Keratinocyte (primary cell): ENCODE data around the gene RNF145. TPM values are rescaled to one million over a fixed set of nuclear protein-coding genes. Genes with fewer than 3 reads are reported as not detected.
A peak's percentile ranks its signal among the peaks of the same experiment; 100 is the strongest.

ENCODE experiments used
- DNase-seq: peaks from one replicate; pipeline ENCODE4 v3.0.0-alpha.2; 2011; ENCODE audit warnings: low read depth, missing footprints, low spot score
- FAIRE-seq: peaks from 2 replicates; lab custom pipeline; 2011; peaks lifted over from hg19 to GRCh38; lab: Jason Lieb, UNC
- H2AFZ ChIP-seq: 2 replicates; pipeline ENCODE4 v1.6.0; 2012; ENCODE audit warnings: low read length, control low read depth, inconsistent platforms; ENCODE audit not compliant: control insufficient read depth
- H3K27ac ChIP-seq: 2 replicates; pipeline ENCODE4 v1.5.1; 2011; ENCODE audit warnings: low read length; ENCODE audit not compliant: control insufficient read depth, insufficient read depth
- H3K27me3 ChIP-seq: 3 replicates; pipeline ENCODE4 v1.6.0; 2011; ENCODE audit warnings: low read length; ENCODE audit not compliant: control insufficient read depth, insufficient read depth; ENCODE audit errors: extremely low read depth
- H3K36me3 ChIP-seq, 2 experiments: 2 replicates in 1 of 2; 3 replicates in 1 of 2; pipeline ENCODE4 v1.5.1; 2011; ENCODE audit warnings: low read length in 2 of 2, mild to moderate bottlenecking in 1 of 2; ENCODE audit not compliant: control insufficient read depth in 2 of 2, insufficient read depth in 2 of 2; ENCODE audit errors: extremely low read depth in 1 of 2
- H3K4me1 ChIP-seq: 3 replicates; pipeline ENCODE4 v1.5.1; 2011; ENCODE audit warnings: low read length; ENCODE audit not compliant: control insufficient read depth, insufficient read depth; ENCODE audit errors: extremely low read depth
- H3K4me2 ChIP-seq: 3 replicates; pipeline ENCODE4 v1.6.0; 2011; ENCODE audit warnings: low read depth, low read length; ENCODE audit not compliant: control insufficient read depth, insufficient read depth; ENCODE audit errors: extremely low read depth
- H3K4me3 ChIP-seq, 3 experiments: fragments of 200-600 bp in 1 of 3; sonication (generic) in 1 of 3; 2 replicates in 2 of 3; 3 replicates in 1 of 3; pipeline ENCODE4 v1.5.1; 2011 to 2016; ENCODE audit warnings: low read length in 3 of 3, mild to moderate bottlenecking in 3 of 3, control low read depth in 2 of 3, inconsistent platforms in 1 of 3, low read depth in 1 of 3, mixed read lengths in 1 of 3, mixed run types in 1 of 3, moderate library complexity in 1 of 3; ENCODE audit not compliant: control insufficient read depth in 2 of 3, insufficient read depth in 2 of 3; ENCODE audit errors: extremely low read depth in 1 of 3
- H3K79me2 ChIP-seq: 2 replicates; pipeline ENCODE4 v1.6.0; 2012; ENCODE audit warnings: low read length; ENCODE audit not compliant: control insufficient read depth, insufficient read depth
- H3K9ac ChIP-seq: 3 replicates; pipeline ENCODE4 v1.6.0; 2011; ENCODE audit warnings: low read length; ENCODE audit not compliant: control insufficient read depth, insufficient read depth; ENCODE audit errors: extremely low read depth
- H3K9me1 ChIP-seq: 3 replicates; pipeline ENCODE4 v1.6.0; 2011; ENCODE audit warnings: low read length; ENCODE audit not compliant: control insufficient read depth, insufficient read depth; ENCODE audit errors: extremely low read depth
- H3K9me3 ChIP-seq: 2 replicates; pipeline ENCODE4 v1.5.1; 2012; ENCODE audit warnings: low read depth, low read length; ENCODE audit not compliant: control insufficient read depth
- H4K20me1 ChIP-seq: 3 replicates; pipeline ENCODE4 v1.6.0; 2011; ENCODE audit warnings: low read length; ENCODE audit not compliant: control insufficient read depth, insufficient read depth; ENCODE audit errors: extremely low read depth
- CTCF ChIP-seq, 3 experiments: IDR thresholded peaks in 1 of 3; conservative IDR thresholded peaks in 1 of 3; optimal IDR thresholded peaks in 1 of 3; 2 replicates in 2 of 3; 3 replicates in 1 of 3; pipeline versions ENCODE3 to v1.5.1; 2011; ENCODE audit warnings: low read length in 3 of 3, mild to moderate bottlenecking in 3 of 3, moderate library complexity in 2 of 3, control low read depth in 1 of 3, inconsistent platforms in 1 of 3; ENCODE audit not compliant: insufficient read depth in 2 of 3; ENCODE audit errors: extremely low read depth in 1 of 3
- EZH2 ChIP-seq: IDR thresholded peaks from one replicate; pipeline ENCODE4 v1.6.1; 2012; ENCODE audit warnings: inconsistent platforms, mild to moderate bottlenecking, low read length, moderate library complexity
- dilution Hi-C: fragments of 300-500 bp; cut with MboI; formaldehyde crosslinking; loops from one replicate; pipeline ENCODE4 v1.7.0; 2020; ENCODE audit warnings: low sequenced_read_pairs; ENCODE audit not compliant: extremely low pct_ligation_motif_present
- polyA plus RNA-seq, 5 experiments: library from polyadenylated mRNA; depleted of rRNA in 3 of 5; stranded (reverse) in 3 of 5; stranded (forward) in 1 of 5; unstranded in 1 of 5; fragments of >200 nt; gene quantifications; 1 replicate in 1 of 5; 2 replicates in 3 of 5; 3 replicates in 1 of 5; pipeline versions ENCODE4 v1.2.1 to v1.2.3, GENCODE V29; 2011 to 2012; ENCODE audit warnings: missing spikeins in 2 of 5, low read depth in 1 of 5, low replicate concordance in 1 of 5

RNF145 gene
- polyA plus RNA-seq, 1 donor (not counting 4 experiments of a cell fraction or from before 2014, with no cell fraction given) = 78.6 TPM

DNA sequence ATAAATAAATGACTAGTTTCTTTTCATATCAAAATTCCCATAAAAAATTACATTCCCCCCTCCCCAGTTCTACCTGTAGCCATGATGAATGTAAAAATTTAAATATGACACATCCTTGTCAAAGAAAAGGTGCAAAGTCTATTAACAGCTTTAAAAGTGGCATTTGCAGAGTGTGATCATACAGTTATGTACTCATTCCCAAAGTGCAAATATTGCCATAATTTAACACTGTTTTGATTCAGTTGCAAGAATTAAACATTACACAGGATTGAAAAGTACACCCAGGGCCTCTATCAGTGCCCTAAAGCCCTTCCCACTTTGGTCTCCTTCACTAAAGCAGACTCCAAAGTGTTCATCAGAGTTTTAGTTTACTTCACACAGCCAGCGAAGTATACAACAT, 51.8 kb downstream of the RNF145 start:
- peaks cover 2% of the 10 kb centered on the region for H3K4me1 ChIP-seq
- peaks cover 2% of the 10 kb centered on the region for H4K20me1 ChIP-seq
- H2AFZ ChIP-seq = no peak overlapping the region
- H3K9ac ChIP-seq = no peak overlapping the region
- no peaks in the 10 kb centered on the region for H3K9me3 ChIP-seq
- H3K79me2 ChIP-seq = no peaks in the 10 kb centered on the region
- no peaks in the 10 kb centered on the region for H3K27me3 ChIP-seq
- H3K36me3 ChIP-seq = peaks cover 10 to 13% of the 10 kb centered on the region in 2 experiments
- no peak overlapping the region for H3K4me2 ChIP-seq
- H3K9me1 ChIP-seq = no peaks in the 10 kb centered on the region
- FAIRE-seq (no peak), DNase-seq (no peak)
- no peak overlapping the region for H3K27ac ChIP-seq
- H3K4me3 ChIP-seq = no peak overlapping the region
- no peak for TF ChIP-seq EZH2
- no peak for TF ChIP-seq CTCF (optimal IDR thresholded peaks at IDR 0.05 in 1 of 3, IDR thresholded peaks at IDR 0.05 in 1 of 3, conservative IDR thresholded peaks at IDR 0.05 in 1 of 3; ENCODE audit: extremely low read depth in 1 of 3, insufficient read depth in 2 of 3, low read length in 3 of 3)
- dilution Hi-C loops = no loop called here

GRCh38 chr5:159156426-159157238, 52.7 kb downstream of the RNF145 start:
- peaks cover 2% of the 10 kb centered on the region for H4K20me1 ChIP-seq
- H3K9ac ChIP-seq = no peak overlapping the region
- peak; percentile 40 for DNase-seq
- dilution Hi-C loops = no loop called here
- TF ChIP-seq CTCF (optimal IDR thresholded peaks at IDR 0.05 in 1 of 3, IDR thresholded peaks at IDR 0.05 in 1 of 3, conservative IDR thresholded peaks at IDR 0.05 in 1 of 3; ENCODE audit: extremely low read depth in 1 of 3, insufficient read depth in 2 of 3, low read length in 3 of 3) (peak; percentile 62 to 78 (median 69)), EZH2 (no peak)
- no peak overlapping the region for H3K27ac ChIP-seq
- H3K4me1 ChIP-seq = no peaks in the 10 kb centered on the region
- H3K9me3 ChIP-seq = no peaks in the 10 kb centered on the region
- H3K27me3 ChIP-seq = no peaks in the 10 kb centered on the region
- H3K36me3 ChIP-seq = peaks cover 10 to 13% of the 10 kb centered on the region in 2 experiments
- H3K4me3 ChIP-seq = no peak overlapping the region
- no peaks in the 10 kb centered on the region for H3K9me1 ChIP-seq
- no peaks in the 10 kb centered on the region for H3K79me2 ChIP-seq
- H3K4me2 ChIP-seq = no peak overlapping the region
- H2AFZ ChIP-seq = no peak overlapping the region
- FAIRE-seq = peak; percentile 43
